Mucosa of stomach (tissue), 1 donor: ENCODE results near the gene BTN3A1.

Experiments
- H3K27me3 ChIP-seq: one replicate; pipeline ENCODE4 v1.7.0; 2013; ENCODE audit warnings: mild to moderate bottlenecking, low read length; ENCODE audit not compliant: control insufficient read depth, insufficient read depth
- H3K36me3 ChIP-seq: one replicate; pipeline ENCODE4 v1.7.0; 2013; ENCODE audit warnings: low read length; ENCODE audit not compliant: control insufficient read depth, insufficient read depth
- H3K4me1 ChIP-seq: one replicate; pipeline ENCODE4 v1.7.0; 2013; ENCODE audit warnings: mild to moderate bottlenecking, low read length; ENCODE audit not compliant: control insufficient read depth, insufficient read depth
- H3K4me3 ChIP-seq: one replicate; pipeline ENCODE4 v1.7.0; 2013; ENCODE audit warnings: low read length
- H3K9ac ChIP-seq: one replicate; pipeline ENCODE4 v1.7.0; 2013; ENCODE audit warnings: mild to moderate bottlenecking, low read length, moderate library complexity
- H3K9me3 ChIP-seq: one replicate; pipeline ENCODE4 v1.7.0; 2013; ENCODE audit warnings: mild to moderate bottlenecking, low read length, moderate library complexity; ENCODE audit not compliant: control insufficient read depth
- donor health status: Pancreatic carcinoma.

BTN3A1 gene

GRCh38 chr6:26382121-26382520, 20.0 kb upstream of the BTN3A1 start:
- Histone ChIP-seq H3K4me3 (no peak overlapping the region), H3K27me3 (no peaks in the 10 kb centered on the region), H3K9ac (no peak overlapping the region), H3K36me3 (no peaks in the 10 kb centered on the region), H3K9me3 (no peaks in the 10 kb centered on the region), H3K4me1 (peaks cover 9% of the 10 kb centered on the region)

DNA sequence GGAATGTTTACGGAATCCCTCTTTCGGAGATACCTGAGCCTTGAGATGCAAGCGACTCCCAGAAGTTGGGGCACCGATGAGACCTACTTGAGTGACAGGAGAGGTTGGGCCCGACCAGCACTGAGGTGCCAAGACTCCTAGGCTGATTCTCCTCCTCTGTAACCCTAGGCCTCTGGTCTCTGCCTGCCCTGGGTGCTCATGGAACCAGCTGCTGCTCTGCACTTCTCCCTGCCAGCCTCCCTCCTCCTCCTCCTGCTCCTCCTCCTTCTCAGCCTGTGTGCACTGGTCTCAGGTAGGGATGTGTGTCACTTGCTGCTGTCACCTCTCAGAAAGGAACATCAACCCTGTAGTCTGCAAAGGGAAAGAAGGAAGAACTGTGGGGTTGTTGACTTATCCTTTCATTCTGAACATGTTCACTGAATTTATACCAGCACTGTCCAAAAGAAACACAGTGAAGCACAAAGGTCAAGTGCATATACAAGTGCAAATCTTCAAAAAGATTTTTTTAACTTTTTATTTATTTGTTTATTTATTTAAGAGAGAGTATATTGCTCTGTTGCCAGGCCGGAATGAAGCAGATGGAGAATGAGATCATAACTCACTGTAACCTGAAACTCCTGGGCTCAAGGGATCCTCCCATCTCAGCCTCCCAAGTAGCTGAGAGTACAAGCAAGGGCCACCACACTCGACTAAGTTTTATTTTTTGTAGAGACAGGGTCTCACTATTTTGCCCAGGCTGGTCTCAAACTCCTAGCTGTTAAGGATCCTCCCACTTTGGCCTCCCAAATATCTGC, 18.3 kb upstream of the BTN3A1 start:
- Histone ChIP-seq H3K4me3 (peak overlapping the region; percentile 91), H3K36me3 (no peaks in the 10 kb centered on the region), H3K9me3 (no peaks in the 10 kb centered on the region), H3K4me1 (peaks cover 9% of the 10 kb centered on the region), H3K27me3 (no peaks in the 10 kb centered on the region), H3K9ac (peak overlapping the region; percentile 95)

- Histone ChIP-seq H3K4me3 (no peak overlapping the region), H3K27me3 (no peaks in the 10 kb centered on the region), H3K9me3 (no peaks in the 10 kb centered on the region), H3K9ac (no peak overlapping the region), H3K36me3 (no peaks in the 10 kb centered on the region), H3K4me1 (peaks cover 9% of the 10 kb centered on the region)
These were observed 16.3 kb upstream of the BTN3A1 start for GRCh38 chr6:26385734-26386125.

- Histone ChIP-seq H3K27me3 (no peaks in the 10 kb centered on the region), H3K9ac (no peak overlapping the region), H3K4me1 (peaks cover 8% of the 10 kb centered on the region), H3K4me3 (no peak overlapping the region), H3K9me3 (no peaks in the 10 kb centered on the region), H3K36me3 (no peaks in the 10 kb centered on the region)
These were observed 14.5 kb upstream of the BTN3A1 start for GRCh38 chr6:26387565-26387964.

GRCh38 chr6:26388014-26388413, 14.1 kb upstream of the BTN3A1 start:
- no peaks in the 10 kb centered on the region for H3K27me3 ChIP-seq
- peaks cover 5% of the 10 kb centered on the region for H3K4me1 ChIP-seq
- no peak overlapping the region for H3K4me3 ChIP-seq
- no peaks in the 10 kb centered on the region for H3K9me3 ChIP-seq
- peak overlapping the region; percentile 17 for H3K9ac ChIP-seq
- no peaks in the 10 kb centered on the region for H3K36me3 ChIP-seq

DNA sequence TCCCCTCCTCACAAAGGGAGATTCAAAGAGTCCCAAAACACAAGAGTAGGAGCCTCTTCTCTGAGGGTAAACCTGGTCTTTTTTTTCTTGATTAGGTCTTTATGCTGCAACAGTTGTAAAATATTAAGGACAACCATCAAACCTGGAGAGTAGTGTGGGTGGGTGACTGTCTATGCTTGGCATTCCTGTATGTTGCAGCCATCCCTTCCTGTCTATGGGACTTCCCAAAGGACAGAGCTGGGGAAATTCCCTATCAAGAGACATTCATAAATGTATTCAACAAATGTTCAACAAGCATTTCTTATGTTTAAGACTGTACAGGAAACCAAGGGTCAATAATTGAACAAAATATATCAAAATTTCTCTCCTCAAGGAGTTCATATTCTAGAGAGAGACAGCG, 13.6 kb upstream of the BTN3A1 start:
- Histone ChIP-seq H3K9me3 (no peaks in the 10 kb centered on the region), H3K27me3 (no peaks in the 10 kb centered on the region), H3K9ac (peak overlapping the region; percentile 17), H3K4me3 (no peak overlapping the region), H3K36me3 (no peaks in the 10 kb centered on the region), H3K4me1 (peaks cover 5% of the 10 kb centered on the region)

- Histone ChIP-seq H3K4me1 (peaks cover 5% of the 10 kb centered on the region), H3K27me3 (no peaks in the 10 kb centered on the region), H3K4me3 (no peak overlapping the region), H3K36me3 (no peaks in the 10 kb centered on the region), H3K9ac (no peak overlapping the region), H3K9me3 (no peaks in the 10 kb centered on the region)
These were observed 12.7 kb upstream of the BTN3A1 start for GRCh38 chr6:26389349-26389894.

GRCh38 chr6:26390531-26390930, 11.5 kb upstream of the BTN3A1 start:
- peaks cover 9% of the 10 kb centered on the region for H3K4me1 ChIP-seq
- H3K36me3 ChIP-seq: no peaks in the 10 kb centered on the region
- H3K9me3 ChIP-seq: no peaks in the 10 kb centered on the region
- no peak overlapping the region for H3K9ac ChIP-seq
- H3K4me3 ChIP-seq: no peak overlapping the region
- no peaks in the 10 kb centered on the region for H3K27me3 ChIP-seq

DNA sequence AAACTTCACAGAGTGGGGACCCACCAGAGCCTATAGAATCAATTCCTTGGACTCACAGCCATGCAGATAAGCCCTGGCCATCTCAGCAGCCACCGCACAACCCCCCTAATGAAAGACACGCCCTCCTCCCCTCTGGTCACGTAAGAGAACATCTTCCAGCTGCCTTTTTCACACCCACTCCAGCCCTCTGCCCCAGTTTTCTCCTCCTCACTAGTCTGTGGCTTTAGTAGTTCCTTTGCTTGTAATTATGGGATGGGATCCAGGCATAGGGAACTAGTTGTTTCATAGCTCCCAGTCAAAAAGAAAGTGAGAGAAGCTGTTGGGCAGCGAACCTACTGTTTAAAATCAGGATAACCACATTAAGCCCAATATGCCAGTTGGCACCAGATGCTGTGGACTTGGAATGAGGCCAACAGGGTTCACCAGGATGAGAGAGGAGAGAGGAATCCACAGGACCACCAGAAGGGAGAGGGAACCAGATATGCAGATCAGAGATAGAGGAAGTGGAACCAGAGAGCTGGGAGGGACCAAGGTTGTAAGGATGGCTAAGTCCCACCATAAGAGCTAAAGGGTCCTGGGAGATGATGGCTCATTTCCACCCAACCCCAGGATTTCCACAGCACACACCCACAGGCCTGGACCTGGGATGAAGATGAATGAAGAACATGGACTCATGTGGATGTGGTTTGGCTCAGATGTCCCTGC, 9.0 kb upstream of the BTN3A1 start:
- Histone ChIP-seq H3K36me3 (no peaks in the 10 kb centered on the region), H3K4me1 (peaks cover 9% of the 10 kb centered on the region), H3K9me3 (no peaks in the 10 kb centered on the region)

DNA sequence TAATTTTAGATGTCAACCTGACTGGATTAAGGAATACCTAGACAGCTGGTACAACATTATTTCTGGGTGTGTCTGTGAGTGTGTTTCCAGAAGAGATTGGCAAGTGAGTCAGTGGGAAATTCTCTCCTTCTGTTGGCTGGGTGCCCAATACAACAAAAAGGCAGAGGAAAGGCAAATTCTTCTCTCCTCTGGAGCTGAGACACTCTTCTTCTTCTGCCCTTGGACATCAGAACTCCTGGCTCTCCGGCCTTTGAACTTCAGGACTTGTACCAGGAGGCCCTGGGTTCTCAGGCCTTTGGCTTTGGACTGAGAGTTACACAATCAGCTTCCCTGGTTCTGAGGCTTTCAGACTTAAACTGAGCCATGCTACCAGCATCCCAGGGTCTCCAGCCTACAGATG, 7.8 kb upstream of the BTN3A1 start:
- no peak overlapping the region for H3K9ac ChIP-seq
- H3K27me3 ChIP-seq: no peaks in the 10 kb centered on the region
- H3K9me3 ChIP-seq: no peaks in the 10 kb centered on the region
- peaks cover 9% of the 10 kb centered on the region for H3K4me1 ChIP-seq
- no peaks in the 10 kb centered on the region for H3K36me3 ChIP-seq
- H3K4me3 ChIP-seq: no peak overlapping the region

More for the DNA sequence above, 9.0 kb upstream of the BTN3A1 start:
- H3K27me3 ChIP-seq: no peaks in the 10 kb centered on the region
- no peak overlapping the region for H3K9ac ChIP-seq
- H3K4me3 ChIP-seq: no peak overlapping the region

DNA sequence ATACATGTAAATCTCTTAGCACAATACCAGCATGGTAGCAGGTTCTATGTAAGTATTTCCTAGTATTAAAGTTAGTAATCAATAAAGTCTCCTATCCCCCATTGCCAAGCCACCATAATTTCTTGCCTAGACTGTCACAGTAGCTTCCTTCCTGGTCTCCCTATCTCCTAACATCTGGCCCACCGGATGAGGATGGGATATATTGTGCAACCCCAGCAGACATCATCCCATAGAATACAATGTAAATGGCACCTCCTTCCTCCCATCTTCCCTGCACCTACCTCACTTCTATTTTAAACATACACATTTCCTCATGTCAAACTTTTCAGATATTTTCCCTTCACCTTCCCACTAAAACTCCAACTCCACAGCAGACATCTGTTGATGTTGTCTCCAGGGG, 3.5 kb upstream of the BTN3A1 start:
- Histone ChIP-seq H3K27me3 (no peaks in the 10 kb centered on the region), H3K36me3 (no peaks in the 10 kb centered on the region), H3K4me1 (peaks cover 9% of the 10 kb centered on the region), H3K9me3 (no peaks in the 10 kb centered on the region), H3K9ac (no peak overlapping the region), H3K4me3 (no peak overlapping the region)

- Histone ChIP-seq H3K27me3 (no peaks in the 10 kb centered on the region), H3K36me3 (no peaks in the 10 kb centered on the region), H3K9me3 (no peaks in the 10 kb centered on the region), H3K4me1 (peaks cover 8% of the 10 kb centered on the region), H3K4me3 (no peak overlapping the region), H3K9ac (no peak overlapping the region)
These were observed 1.4 kb upstream of the BTN3A1 start for GRCh38 chr6:26400626-26401025.
